Upper lobe of left lung (tissue), 6 donors: ENCODE results near the gene NID2. TPM values are rescaled to one million over a fixed set of nuclear protein-coding genes. Genes with fewer than 3 reads are reported as not detected.

Experiments
- ATAC-seq, 2 donors: fragments of 200-7000 bp; cut with Tn5 transposase; one replicate each; pipeline ENCODE4 v1.9.1; 2022; ENCODE audit warnings: mild to moderate bottlenecking in 2 of 2, moderate library complexity in 2 of 2; ENCODE audit not compliant: low FRiP score in 2 of 2
- DNase-seq, 2 donors: peaks; one replicate each; pipeline ENCODE4 v3.0.0-alpha.2; 2019 to 2020
- H3K27ac ChIP-seq, 4 donors: fragments of 200-600 bp; sonication (generic); one replicate each; pipeline ENCODE4 v1.5.1; 2016 to 2019
- H3K27me3 ChIP-seq, 4 donors: fragments of 200-600 bp; sonication (generic); one replicate each; pipeline ENCODE4 v1.5.1; 2017 to 2019
- H3K36me3 ChIP-seq, 4 donors: fragments of 200-600 bp; sonication (generic); one replicate each; pipeline ENCODE4 v1.5.1; 2016 to 2019
- H3K4me1 ChIP-seq, 4 donors: fragments of 200-600 bp; sonication (generic); one replicate each; pipeline ENCODE4 v1.5.1; 2018 to 2019
- H3K4me3 ChIP-seq, 4 donors: fragments of 200-600 bp; sonication (generic); one replicate each; pipeline ENCODE4 v1.5.1; 2017 to 2019; ENCODE audit warnings: mild to moderate bottlenecking in 2 of 4, moderate library complexity in 1 of 4
- H3K9me3 ChIP-seq, 4 donors: fragments of 200-600 bp; sonication (generic); one replicate each; pipeline ENCODE4 v1.5.1; 2018 to 2019
- CTCF ChIP-seq, 6 experiments: fragments of 450-650 bp in 4 of 6; fragments of 200-600 bp in 2 of 6; sonication (generic) in 2 of 6; IDR thresholded peaks; one replicate each; pipeline ENCODE4 v1.5.1; 2016 to 2019; ENCODE audit warnings: antibody characterized with exemption in 6 of 6
- EP300 ChIP-seq, 4 donors: sonication (generic); formaldehyde crosslinking; IDR thresholded peaks; one replicate each; pipeline ENCODE4 v1.5.1; 2017; ENCODE audit warnings: antibody characterized with exemption in 4 of 4, control low read depth in 2 of 4
- POLR2A ChIP-seq, 4 donors: fragments of 450-650 bp; IDR thresholded peaks; one replicate each; pipeline ENCODE4 v1.5.1; 2016 to 2017; ENCODE audit warnings: antibody characterized with exemption in 4 of 4, mild to moderate bottlenecking in 2 of 4
- POLR2AphosphoS5 ChIP-seq, 2 donors: sonication (generic); formaldehyde crosslinking; IDR thresholded peaks; one replicate each; pipeline ENCODE4 v1.5.1; 2017; ENCODE audit warnings: antibody characterized with exemption in 2 of 2
- WGBS, 2 donors: methylation state at CpG; one replicate each; pipeline ENCODE4 v1.1.5; 2017 to 2018; 5-methylcytosine and 5-hydroxymethylcytosine counted together
- total RNA-seq, 6 donors: library from RNA; depleted of rRNA in 4 of 6; stranded (reverse); fragments of >200 nt in 4 of 6; gene quantifications; one replicate each; pipeline versions ENCODE4 v1.1.0 to v1.2.1, GENCODE V29; 2016 to 2021
- donor health status: DM: no; HTN: no; CAD: no; lungs with moderate emphysema.
- donor health status: DM: no; HTN: yes; CAD: no; lungs with severe emphysema.

NID2 gene
- total RNA-seq, 6 donors from 2014 or later, result 4.9 to 33.5 (median 8.3) TPM

- DNase-seq (no peak), ATAC-seq (no peak)
- Histone ChIP-seq H3K4me3 (no peak overlapping the region), H3K4me1 (no peaks in the 10 kb centered on the region), H3K27ac (no peak overlapping the region), H3K27me3 (no peaks in the 10 kb centered on the region), H3K36me3 (no peaks in the 10 kb centered on the region), H3K9me3 (no peaks in the 10 kb centered on the region)
- TF ChIP-seq POLR2A (IDR thresholded peaks at IDR 0.05) (no peak), EP300 (IDR thresholded peaks at IDR 0.05) (no peak)
- 70 to 72% methylated on average over 3 of the region's 3 CpGs for WGBS, 2 donors
These were observed 26.5 kb upstream of the NID2 start for GRCh38 chr14:52095336-52095735.

GRCh38 chr14:52094546-52095271 is 25.9 kb upstream of the NID2 start:
- Histone ChIP-seq H3K4me3 (no peak overlapping the region), H3K4me1 (no peaks in the 10 kb centered on the region), H3K36me3 (no peaks in the 10 kb centered on the region), H3K27me3 (no peaks in the 10 kb centered on the region), H3K27ac (no peak overlapping the region), H3K9me3 (no peaks in the 10 kb centered on the region)
- TF ChIP-seq POLR2AphosphoS5 (IDR thresholded peaks at IDR 0.05) (no peak), CTCF (IDR thresholded peaks at IDR 0.05) (no peak), EP300 (IDR thresholded peaks at IDR 0.05) (no peak), POLR2A (IDR thresholded peaks at IDR 0.05) (no peak)
- WGBS, 2 donors, result 66 to 72% methylated on average over 4 of the region's 4 CpGs
- ATAC-seq, result no peak
- DNase-seq, result no peak

- Histone ChIP-seq H3K4me1 (no peaks in the 10 kb centered on the region), H3K9me3 (no peaks in the 10 kb centered on the region), H3K27ac (no peak overlapping the region), H3K27me3 (no peaks in the 10 kb centered on the region), H3K4me3 (no peak overlapping the region), H3K36me3 (no peaks in the 10 kb centered on the region)
- ATAC-seq (no peak), DNase-seq (no peak)
- TF ChIP-seq EP300 (IDR thresholded peaks at IDR 0.05), result no peak
- no peak for TF ChIP-seq POLR2AphosphoS5 (IDR thresholded peaks at IDR 0.05)
- no peak for TF ChIP-seq CTCF (IDR thresholded peaks at IDR 0.05)
- no peak for TF ChIP-seq POLR2A (IDR thresholded peaks at IDR 0.05)
These were observed 23.1 kb upstream of the NID2 start for GRCh38 chr14:52091928-52092327.

GRCh38 chr14:52090936-52091335 is 22.1 kb upstream of the NID2 start:
- Histone ChIP-seq H3K4me3 (no peak overlapping the region), H3K4me1 (no peaks in the 10 kb centered on the region), H3K27ac (no peak overlapping the region), H3K36me3 (no peaks in the 10 kb centered on the region), H3K9me3 (no peaks in the 10 kb centered on the region), H3K27me3 (no peaks in the 10 kb centered on the region)
- no peak for TF ChIP-seq CTCF (IDR thresholded peaks at IDR 0.05)
- TF ChIP-seq EP300 (IDR thresholded peaks at IDR 0.05), result no peak
- TF ChIP-seq POLR2AphosphoS5 (IDR thresholded peaks at IDR 0.05), result no peak
- no peak for TF ChIP-seq POLR2A (IDR thresholded peaks at IDR 0.05)
- DNase-seq (no peak), ATAC-seq (no peak)
- WGBS, 2 donors, result 67 to 78% methylated on average over 4 of the region's 4 CpGs

GRCh38 chr14:52089218-52089617 is 20.4 kb upstream of the NID2 start:
- no peak for TF ChIP-seq EP300 (IDR thresholded peaks at IDR 0.05)
- no peak for TF ChIP-seq POLR2A (IDR thresholded peaks at IDR 0.05)
- TF ChIP-seq CTCF (IDR thresholded peaks at IDR 0.05), result no peak
- no peak for TF ChIP-seq POLR2AphosphoS5 (IDR thresholded peaks at IDR 0.05)
- Histone ChIP-seq H3K27me3 (no peaks in the 10 kb centered on the region), H3K9me3 (peaks cover 0 to 7% (median 3%) of the 10 kb centered on the region in 4 donors), H3K4me3 (no peak overlapping the region), H3K4me1 (no peaks in the 10 kb centered on the region), H3K27ac (no peak overlapping the region), H3K36me3 (no peaks in the 10 kb centered on the region)
- no peak for DNase-seq
- 77 to 82% methylated on average over 1 of the region's 1 CpG for WGBS, 2 donors
- ATAC-seq, result no peak
